Mesendoderm (in vitro differentiated cells): Measurements from ENCODE around the gene STEAP4.

Experiments used
- DNase-seq: peaks from one replicate; pipeline ENCODE4 v3.0.0; 2013
- H2AK5ac ChIP-seq: 2 replicates; pipeline ENCODE4 v1.6.1; 2013; ENCODE audit warnings: low read length, inconsistent platforms
- H2BK120ac ChIP-seq: 2 replicates; pipeline ENCODE4 v1.6.1; 2013; ENCODE audit warnings: low read depth, mild to moderate bottlenecking, low read length, moderate library complexity, mixed read lengths
- H2BK15ac ChIP-seq: replicated peaks from 2 replicates; pipeline ENCODE4 v1.6.1; 2013; ENCODE audit warnings: low read depth, mild to moderate bottlenecking, moderate library complexity
- H2BK5ac ChIP-seq: 2 replicates; pipeline ENCODE4 v1.6.1; 2013; ENCODE audit warnings: low read length, inconsistent platforms
- H3K18ac ChIP-seq: 2 replicates; pipeline ENCODE4 v1.6.1; 2013; ENCODE audit warnings: mild to moderate bottlenecking, low read length, mixed read lengths
- H3K23ac ChIP-seq: one replicate; pipeline ENCODE4 v1.6.1; 2013; ENCODE audit warnings: low read length
- H3K27ac ChIP-seq: 2 replicates; pipeline ENCODE4 v1.5.1; 2013; ENCODE audit warnings: low read depth, mild to moderate bottlenecking, inconsistent platforms, low read length, moderate library complexity
- H3K27me3 ChIP-seq: 2 replicates; pipeline ENCODE4 v1.6.1; 2013; ENCODE audit warnings: low read length, control low read depth, mild to moderate bottlenecking, inconsistent platforms; ENCODE audit not compliant: insufficient read depth, poor library complexity
- H3K36me3 ChIP-seq: 2 replicates; pipeline ENCODE4 v1.6.1; 2013; ENCODE audit warnings: low read length, inconsistent platforms; ENCODE audit not compliant: control insufficient read depth, insufficient read depth
- H3K4ac ChIP-seq: one replicate; pipeline ENCODE4 v1.6.1; 2013; ENCODE audit warnings: low read depth, mild to moderate bottlenecking, low read length, moderate library complexity
- H3K4me1 ChIP-seq: 2 replicates; pipeline ENCODE4 v1.6.1; 2013; ENCODE audit warnings: low read depth, low read length, inconsistent platforms; ENCODE audit not compliant: control insufficient read depth
- H3K4me2 ChIP-seq: 2 replicates; pipeline ENCODE4 v1.6.1; 2013; ENCODE audit warnings: low read length
- H3K4me3 ChIP-seq: 2 replicates; pipeline ENCODE4 v1.5.1; 2013; ENCODE audit warnings: mild to moderate bottlenecking, low read length
- H3K56ac ChIP-seq: one replicate; pipeline ENCODE4 v1.6.1; 2013; ENCODE audit warnings: low read length
- H3K79me1 ChIP-seq: 2 replicates; pipeline ENCODE4 v1.6.1; 2013; ENCODE audit warnings: low read length, inconsistent platforms
- H3K79me2 ChIP-seq: 2 replicates; pipeline ENCODE4 v1.6.1; 2013; ENCODE audit warnings: mild to moderate bottlenecking, low read length; ENCODE audit not compliant: control insufficient read depth, insufficient read depth
- H3K9ac ChIP-seq: 2 replicates; pipeline ENCODE4 v1.6.1; 2013; ENCODE audit warnings: low read length, inconsistent platforms
- H4K5ac ChIP-seq: one replicate; pipeline ENCODE4 v1.6.1; 2013; ENCODE audit warnings: low read length
- H4K8ac ChIP-seq: one replicate; pipeline ENCODE4 v1.6.1; 2013; ENCODE audit warnings: low read depth, mild to moderate bottlenecking, control low read depth, low read length, moderate library complexity
- WGBS: extraction: QIAGEN DNeasy Blood & Tissue Kit; methylation state at CpG from one replicate; pipeline ENCODE4 v1.1.7; 2013; ENCODE audit warnings: low lambda C conversion rate, missing lambda C conversion rate; ENCODE audit not compliant: insufficient coverage; ENCODE audit errors: extremely low coverage; 5-methylcytosine and 5-hydroxymethylcytosine counted together

STEAP4 gene

GRCh38 chr7:88302486-88302885, 4.2 kb downstream of the STEAP4 start:
- H3K9ac ChIP-seq = no peak overlapping the region
- no peak overlapping the region for H3K56ac ChIP-seq
- no peaks in the 10 kb centered on the region for H3K79me2 ChIP-seq
- no peaks in the 10 kb centered on the region for H3K4me1 ChIP-seq
- no CpG with 5 or more reads among the region's 6 CpGs for WGBS
- no peak overlapping the region for H3K4ac ChIP-seq
- H2AK5ac ChIP-seq = no peak overlapping the region
- H4K5ac ChIP-seq = no peak overlapping the region
- peaks cover 2% of the 10 kb centered on the region for H3K27me3 ChIP-seq
- no peak overlapping the region for H3K18ac ChIP-seq
- H3K23ac ChIP-seq = no peak overlapping the region
- no peaks in the 10 kb centered on the region for H3K36me3 ChIP-seq
- no peaks in the 10 kb centered on the region for H3K79me1 ChIP-seq
- H2BK5ac ChIP-seq = no peak overlapping the region
- no peak overlapping the region for H3K4me3 ChIP-seq
- no peak overlapping the region for H3K27ac ChIP-seq
- no peak overlapping the region for H2BK120ac ChIP-seq
- H3K4me2 ChIP-seq = no peak overlapping the region
- DNase-seq = no peak
- H4K8ac ChIP-seq = no peak overlapping the region
- H2BK15ac ChIP-seq = no peak overlapping the region

- H3K9ac ChIP-seq = no peak overlapping the region
- H3K23ac ChIP-seq = no peak overlapping the region
- H3K79me1 ChIP-seq = no peaks in the 10 kb centered on the region
- no peak overlapping the region for H3K4me2 ChIP-seq
- no peaks in the 10 kb centered on the region for H3K4me1 ChIP-seq
- H4K8ac ChIP-seq = no peak overlapping the region
- no peak overlapping the region for H2BK5ac ChIP-seq
- H2BK15ac ChIP-seq = no peak overlapping the region
- H3K27ac ChIP-seq = no peak overlapping the region
- WGBS = no CpG with 5 or more reads among the region's 1 CpG
- H3K79me2 ChIP-seq = no peaks in the 10 kb centered on the region
- peaks cover 2% of the 10 kb centered on the region for H3K27me3 ChIP-seq
- no peak overlapping the region for H3K18ac ChIP-seq
- H3K4me3 ChIP-seq = no peak overlapping the region
- H2AK5ac ChIP-seq = no peak overlapping the region
- no peak overlapping the region for H2BK120ac ChIP-seq
- no peak overlapping the region for H4K5ac ChIP-seq
- no peak for DNase-seq
- no peak overlapping the region for H3K4ac ChIP-seq
- no peak overlapping the region for H3K56ac ChIP-seq
- no peaks in the 10 kb centered on the region for H3K36me3 ChIP-seq
These were observed 4.8 kb downstream of the STEAP4 start for GRCh38 chr7:88301924-88302323.

GRCh38 chr7:88300401-88300945, 6.2 kb downstream of the STEAP4 start:
- H2BK120ac ChIP-seq = no peak overlapping the region
- H2AK5ac ChIP-seq = no peak overlapping the region
- H3K18ac ChIP-seq = no peak overlapping the region
- H4K5ac ChIP-seq = no peak overlapping the region
- no peak for DNase-seq
- H3K79me2 ChIP-seq = no peaks in the 10 kb centered on the region
- H2BK15ac ChIP-seq = no peak overlapping the region
- no peak overlapping the region for H3K27ac ChIP-seq
- H3K79me1 ChIP-seq = no peaks in the 10 kb centered on the region
- no peak overlapping the region for H4K8ac ChIP-seq
- no peaks in the 10 kb centered on the region for H3K36me3 ChIP-seq
- H3K4me1 ChIP-seq = no peaks in the 10 kb centered on the region
- no peak overlapping the region for H3K4me3 ChIP-seq
- no peak overlapping the region for H2BK5ac ChIP-seq
- WGBS = no CpG with 5 or more reads among the region's 1 CpG
- H3K9ac ChIP-seq = no peak overlapping the region
- no peak overlapping the region for H3K4me2 ChIP-seq
- no peak overlapping the region for H3K4ac ChIP-seq
- no peaks in the 10 kb centered on the region for H3K27me3 ChIP-seq
- no peak overlapping the region for H3K56ac ChIP-seq
- H3K23ac ChIP-seq = no peak overlapping the region

- H4K5ac ChIP-seq = no peak overlapping the region
- no peaks in the 10 kb centered on the region for H3K27me3 ChIP-seq
- H3K4me2 ChIP-seq = no peak overlapping the region
- no peak overlapping the region for H2BK5ac ChIP-seq
- no peaks in the 10 kb centered on the region for H3K4me1 ChIP-seq
- H3K4ac ChIP-seq = no peak overlapping the region
- H3K27ac ChIP-seq = no peak overlapping the region
- H2BK15ac ChIP-seq = no peak overlapping the region
- H3K9ac ChIP-seq = no peak overlapping the region
- H3K79me1 ChIP-seq = no peaks in the 10 kb centered on the region
- H3K36me3 ChIP-seq = no peaks in the 10 kb centered on the region
- no peak overlapping the region for H2AK5ac ChIP-seq
- no peak overlapping the region for H3K4me3 ChIP-seq
- no peak overlapping the region for H3K56ac ChIP-seq
- DNase-seq = no peak
- H3K23ac ChIP-seq = no peak overlapping the region
- no peak overlapping the region for H3K18ac ChIP-seq
- WGBS = no CpG with 5 or more reads among the region's 3 CpGs
- no peak overlapping the region for H4K8ac ChIP-seq
- H2BK120ac ChIP-seq = no peak overlapping the region
- H3K79me2 ChIP-seq = no peaks in the 10 kb centered on the region
These were observed 7.6 kb downstream of the STEAP4 start for GRCh38 chr7:88299126-88299525.

- Histone ChIP-seq H3K36me3 (no peaks in the 10 kb centered on the region), H4K8ac (no peak overlapping the region), H3K4me2 (no peak overlapping the region), H3K27me3 (no peaks in the 10 kb centered on the region), H2BK15ac (no peak overlapping the region), H3K4me1 (no peaks in the 10 kb centered on the region), H2BK120ac (no peak overlapping the region), H3K4me3 (no peak overlapping the region), H3K4ac (no peak overlapping the region), H3K79me2 (no peaks in the 10 kb centered on the region), H3K23ac (no peak overlapping the region), H3K79me1 (no peaks in the 10 kb centered on the region), H3K56ac (no peak overlapping the region), H3K9ac (no peak overlapping the region), H2BK5ac (no peak overlapping the region), H2AK5ac (no peak overlapping the region), H3K27ac (no peak overlapping the region), H4K5ac (no peak overlapping the region), H3K18ac (no peak overlapping the region)
- WGBS = no CpG with 5 or more reads among the region's 1 CpG
- DNase-seq = no peak
These were observed 12.8 kb downstream of the STEAP4 start for GRCh38 chr7:88293866-88294265.

GRCh38 chr7:88291398-88292173, 15.1 kb downstream of the STEAP4 start:
- DNase-seq = no peak
- no peaks in the 10 kb centered on the region for H3K4me1 ChIP-seq
- no peak overlapping the region for H2BK15ac ChIP-seq
- H3K79me1 ChIP-seq = no peaks in the 10 kb centered on the region
- no peak overlapping the region for H3K4me3 ChIP-seq
- no peak overlapping the region for H2AK5ac ChIP-seq
- no peaks in the 10 kb centered on the region for H3K79me2 ChIP-seq
- H3K4ac ChIP-seq = no peak overlapping the region
- no peak overlapping the region for H3K9ac ChIP-seq
- H3K56ac ChIP-seq = no peak overlapping the region
- H3K36me3 ChIP-seq = no peaks in the 10 kb centered on the region
- H2BK5ac ChIP-seq = no peak overlapping the region
- no peak overlapping the region for H3K27ac ChIP-seq
- no peak overlapping the region for H3K18ac ChIP-seq
- WGBS = 100% methylated on average over 1 of the region's 11 CpGs
- no peak overlapping the region for H4K8ac ChIP-seq
- H3K27me3 ChIP-seq = no peaks in the 10 kb centered on the region
- no peak overlapping the region for H2BK120ac ChIP-seq
- no peak overlapping the region for H4K5ac ChIP-seq
- no peak overlapping the region for H3K4me2 ChIP-seq
- H3K23ac ChIP-seq = no peak overlapping the region
